ENCODE measurements around the gene ITM2B.
A peak's percentile ranks its signal among the peaks of the same experiment; 100 is the strongest.

ITM2B gene

DNA sequence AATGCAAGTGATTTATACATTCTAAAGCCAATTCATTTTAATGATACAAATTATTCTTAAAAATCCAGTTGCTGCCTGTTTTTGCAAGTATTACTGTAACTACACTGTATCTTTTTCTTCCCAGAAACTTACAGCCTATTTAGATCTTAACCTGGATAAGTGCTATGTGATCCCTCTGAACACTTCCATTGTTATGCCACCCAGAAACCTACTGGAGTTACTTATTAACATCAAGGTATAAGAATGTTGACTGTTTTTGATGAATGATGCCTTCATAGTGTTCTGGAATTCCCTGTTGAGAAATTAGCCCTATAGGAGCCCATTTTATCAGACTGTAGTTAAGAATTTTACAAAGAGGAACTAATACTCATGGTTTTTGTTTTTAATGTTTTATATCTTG lies 25.0 kb downstream of the ITM2B start:
- peaks cover 4 to 15% of the 10 kb centered on the region in 2 donors for H3K4me1 Mint-ChIP-seq
- no peaks in the 10 kb centered on the region for H3K27me3 Mint-ChIP-seq
- ATAC-seq (replicated peaks) (no peak), DNase-seq (no peak)
- peaks cover 30 to 54% of the 10 kb centered on the region in 2 donors for H3K36me3 Mint-ChIP-seq
- no peaks in the 10 kb centered on the region for H3K9me3 Mint-ChIP-seq
- no peak overlapping the region for H3K27ac Mint-ChIP-seq
- H3K4me3 Mint-ChIP-seq: no peak overlapping the region

DNA sequence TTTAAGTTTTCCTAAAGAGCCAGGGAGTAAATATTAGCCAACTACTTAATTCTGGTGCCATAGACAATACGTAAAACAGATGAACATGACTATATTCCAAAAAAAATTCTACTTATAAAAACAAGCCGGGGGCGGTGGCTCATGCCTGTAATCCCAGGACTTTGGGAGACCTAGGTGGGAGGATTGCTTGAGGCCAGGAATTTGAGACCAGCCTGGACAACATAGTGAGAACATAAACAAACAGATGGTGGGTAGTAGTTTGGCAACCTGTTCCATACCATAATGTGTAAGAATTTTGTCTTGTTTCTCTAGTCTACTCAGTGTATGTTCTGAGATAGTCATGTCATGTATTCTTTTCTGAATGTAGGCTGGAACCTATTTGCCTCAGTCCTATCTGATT lies 25.4 kb downstream of the ITM2B start:
- Mint-ChIP-seq H3K4me1 (peaks cover 8 to 20% of the 10 kb centered on the region in 2 donors), H3K27ac (no peak overlapping the region), H3K4me3 (no peak overlapping the region), H3K36me3 (peaks cover 30 to 54% of the 10 kb centered on the region in 2 donors), H3K27me3 (no peaks in the 10 kb centered on the region), H3K9me3 (no peaks in the 10 kb centered on the region)
- ATAC-seq (replicated peaks): no peak
- no peak for DNase-seq

DNA sequence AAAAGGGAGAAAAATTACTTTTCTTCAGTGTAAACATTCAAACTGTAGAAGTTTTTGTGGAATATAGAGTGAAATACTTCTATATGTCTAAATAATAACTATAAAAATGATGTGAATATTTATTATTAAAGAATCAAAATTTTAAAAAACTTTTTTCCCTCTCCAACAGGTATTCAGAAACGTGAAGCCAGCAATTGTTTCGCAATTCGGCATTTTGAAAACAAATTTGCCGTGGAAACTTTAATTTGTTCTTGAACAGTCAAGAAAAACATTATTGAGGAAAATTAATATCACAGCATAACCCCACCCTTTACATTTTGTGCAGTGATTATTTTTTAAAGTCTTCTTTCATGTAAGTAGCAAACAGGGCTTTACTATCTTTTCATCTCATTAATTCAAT lies 28.0 kb downstream of the ITM2B start:
- peaks cover 24 to 43% of the 10 kb centered on the region in 2 donors for H3K4me1 Mint-ChIP-seq
- H3K9me3 Mint-ChIP-seq: no peaks in the 10 kb centered on the region
- H3K4me3 Mint-ChIP-seq: no peak overlapping the region
- no peak overlapping the region for H3K27ac Mint-ChIP-seq
- no peaks in the 10 kb centered on the region for H3K27me3 Mint-ChIP-seq
- ATAC-seq (replicated peaks) (no peak), DNase-seq (no peak)
- H3K36me3 Mint-ChIP-seq: peaks cover 19 to 41% of the 10 kb centered on the region in 2 donors

DNA sequence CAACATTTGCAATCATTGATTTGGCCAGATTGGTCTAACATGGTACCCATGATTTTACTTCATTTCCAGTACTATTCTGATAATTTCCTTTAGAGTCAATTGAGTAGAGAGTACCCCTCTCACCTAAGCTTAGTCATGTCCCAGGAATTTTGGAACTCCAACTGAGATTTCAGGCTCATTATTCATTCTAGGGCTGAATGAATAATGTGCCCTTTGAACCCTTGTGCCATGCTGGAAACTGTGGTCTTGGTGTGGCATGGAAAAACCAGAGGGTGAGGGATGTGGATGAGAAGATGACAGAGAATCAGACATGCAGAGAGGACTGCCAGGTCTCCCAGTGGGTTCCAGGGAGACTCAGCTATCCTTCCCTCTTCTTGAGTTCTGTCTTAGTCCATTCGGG lies 30.2 kb downstream of the ITM2B start:
- Mint-ChIP-seq H3K36me3 (peaks cover 14 to 28% of the 10 kb centered on the region in 2 donors), H3K27ac (no peak overlapping the region), H3K4me3 (no peak overlapping the region), H3K4me1 (peaks cover 30 to 53% of the 10 kb centered on the region in 2 donors), H3K9me3 (no peaks in the 10 kb centered on the region), H3K27me3 (no peaks in the 10 kb centered on the region)
- ATAC-seq (replicated peaks): no peak
- DNase-seq: no peak

DNA sequence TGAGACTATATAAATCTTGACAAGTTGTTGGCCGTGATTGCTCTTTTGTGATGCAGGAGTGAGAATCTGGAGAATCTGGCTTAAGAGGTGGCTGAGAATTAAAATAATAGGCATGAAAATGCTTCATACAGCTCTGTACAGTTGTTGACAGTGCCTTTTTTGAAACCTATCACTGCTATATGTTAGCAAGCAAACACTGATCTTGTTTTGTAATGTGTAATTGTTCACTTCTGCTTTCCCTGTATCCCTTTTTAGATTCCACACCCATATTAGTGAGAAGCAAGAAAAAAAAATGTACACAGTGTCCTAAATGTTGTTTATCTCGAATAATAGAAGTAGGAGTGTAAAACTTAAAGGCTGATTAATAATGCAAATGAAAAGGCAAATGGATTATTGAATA lies 31.1 kb downstream of the ITM2B start:
- Mint-ChIP-seq H3K9me3 (no peaks in the 10 kb centered on the region), H3K27ac (no peak overlapping the region), H3K36me3 (peaks cover 14 to 29% of the 10 kb centered on the region in 2 donors), H3K4me3 (no peak overlapping the region), H3K4me1 (peaks cover 30 to 53% of the 10 kb centered on the region in 2 donors), H3K27me3 (no peaks in the 10 kb centered on the region)
- ATAC-seq (replicated peaks) (no peak), DNase-seq (no peak)

DNA sequence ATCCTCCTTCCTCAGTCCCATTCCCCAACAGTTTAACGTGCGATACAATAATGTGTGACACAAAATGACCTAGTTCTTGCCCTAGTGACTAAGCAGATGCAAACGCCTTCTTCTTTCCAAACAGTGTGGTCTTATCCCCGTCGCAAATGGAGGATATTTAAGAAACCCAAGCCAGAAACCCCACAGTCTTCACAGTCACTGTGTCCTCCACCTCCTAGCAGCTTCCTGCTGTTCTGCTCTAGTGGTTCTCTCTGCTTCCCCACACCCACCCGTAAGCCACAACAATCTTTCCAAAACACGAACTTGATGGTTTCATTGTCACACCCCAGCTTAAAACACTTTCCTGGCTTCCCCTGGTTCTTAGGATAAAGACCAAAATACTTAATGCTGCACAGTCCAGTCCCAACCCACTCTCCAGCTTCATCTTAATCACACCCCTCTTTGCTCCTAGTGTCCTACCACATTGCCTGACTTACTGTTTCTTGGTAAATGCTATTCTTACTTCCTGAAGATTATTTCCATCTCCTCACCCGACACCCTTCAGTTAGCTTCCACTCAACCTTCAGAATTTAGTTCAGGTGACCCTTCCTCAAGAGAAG lies 32.3 kb downstream of the ITM2B start:
- peak overlapping the region; percentile 49 to 79 for H3K4me3 Mint-ChIP-seq
- peak; percentile 92 to 96 for ATAC-seq (replicated peaks)
- H3K9me3 Mint-ChIP-seq: no peaks in the 10 kb centered on the region

DNA sequence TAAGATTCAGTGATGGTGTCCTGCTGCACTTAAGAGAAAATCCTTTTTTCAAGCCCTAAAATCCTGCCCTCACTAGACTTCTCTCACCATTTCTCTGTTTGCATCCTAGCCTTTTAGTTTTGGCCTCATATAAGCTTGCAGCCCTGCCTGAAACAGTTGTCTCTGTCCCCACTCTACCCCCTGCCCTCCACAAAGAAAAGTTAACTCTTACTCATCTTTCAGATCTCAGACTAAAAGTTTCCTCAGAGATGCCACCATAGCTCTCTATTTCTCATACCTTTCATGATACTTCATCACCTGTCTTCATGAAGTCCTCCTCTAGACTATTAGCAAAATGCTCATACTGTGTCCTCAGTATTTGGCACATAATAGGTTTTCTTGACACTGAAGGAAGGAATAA lies 33.1 kb downstream of the ITM2B start:
- no peaks in the 10 kb centered on the region for H3K9me3 Mint-ChIP-seq
- ATAC-seq (replicated peaks) (no peak), DNase-seq (no peak)
- peak overlapping the region in 1 of 2 donors; percentile 22 for H3K4me3 Mint-ChIP-seq
- H3K27me3 Mint-ChIP-seq: no peaks in the 10 kb centered on the region
- peaks cover 29 to 45% of the 10 kb centered on the region in 2 donors for H3K4me1 Mint-ChIP-seq
- peak overlapping the region; percentile 22 for H3K27ac Mint-ChIP-seq
- H3K36me3 Mint-ChIP-seq: peaks cover 13 to 15% of the 10 kb centered on the region in 2 donors

More for the DNA sequence above, 32.3 kb downstream of the ITM2B start:
- H3K36me3 Mint-ChIP-seq: peaks cover 16 to 22% of the 10 kb centered on the region in 2 donors
- peak overlapping the region; percentile 86 for H3K27ac Mint-ChIP-seq
- peak; percentile 52 for DNase-seq
- no peaks in the 10 kb centered on the region for H3K27me3 Mint-ChIP-seq
- H3K4me1 Mint-ChIP-seq: peaks cover 29 to 45% of the 10 kb centered on the region in 2 donors

DNA sequence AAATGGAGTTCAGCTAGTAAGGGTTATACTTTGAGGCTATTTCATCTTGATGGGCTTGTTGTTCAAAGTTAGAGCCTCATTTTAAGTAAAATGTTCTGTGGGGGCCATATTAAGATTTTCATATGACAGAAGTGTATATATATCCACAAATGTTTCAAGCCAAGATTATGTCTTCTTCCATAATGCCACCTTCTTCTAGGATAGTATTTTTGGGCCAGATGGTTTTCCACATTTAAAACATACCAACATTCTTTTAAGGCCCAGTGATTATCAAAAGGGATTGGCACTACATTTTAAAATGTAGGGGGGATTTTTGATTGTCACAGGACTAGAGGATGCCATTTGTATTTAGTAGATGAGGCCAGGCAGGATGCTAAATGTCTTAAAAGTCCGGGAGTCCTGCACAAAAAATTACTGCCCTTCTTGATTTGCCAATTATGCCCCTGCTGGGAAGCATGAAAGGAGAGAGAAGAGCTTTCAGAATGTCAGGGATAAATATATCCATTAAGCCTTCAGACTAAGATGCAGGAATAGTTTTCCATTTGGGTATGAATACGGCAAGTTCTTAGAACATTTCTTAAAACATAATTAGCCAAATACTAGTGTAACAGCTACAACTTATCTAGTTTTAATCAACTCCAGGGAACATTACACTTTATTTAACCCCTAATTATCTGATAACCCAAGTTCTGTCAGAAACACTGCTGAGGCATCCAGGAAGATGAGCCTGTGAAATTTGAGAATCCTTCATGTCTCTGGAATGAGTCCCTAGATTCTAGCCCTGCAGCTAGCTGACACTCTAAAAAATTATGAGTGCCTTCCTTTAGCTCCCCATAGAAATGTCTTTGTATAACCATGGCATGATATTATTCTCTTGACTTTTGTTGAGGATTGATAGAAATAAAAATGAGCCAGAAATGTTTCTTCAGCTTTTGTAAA lies 34.0 kb downstream of the ITM2B start:
- DNase-seq: no peak
- Mint-ChIP-seq H3K27ac (no peak overlapping the region), H3K27me3 (no peaks in the 10 kb centered on the region)

DNA sequence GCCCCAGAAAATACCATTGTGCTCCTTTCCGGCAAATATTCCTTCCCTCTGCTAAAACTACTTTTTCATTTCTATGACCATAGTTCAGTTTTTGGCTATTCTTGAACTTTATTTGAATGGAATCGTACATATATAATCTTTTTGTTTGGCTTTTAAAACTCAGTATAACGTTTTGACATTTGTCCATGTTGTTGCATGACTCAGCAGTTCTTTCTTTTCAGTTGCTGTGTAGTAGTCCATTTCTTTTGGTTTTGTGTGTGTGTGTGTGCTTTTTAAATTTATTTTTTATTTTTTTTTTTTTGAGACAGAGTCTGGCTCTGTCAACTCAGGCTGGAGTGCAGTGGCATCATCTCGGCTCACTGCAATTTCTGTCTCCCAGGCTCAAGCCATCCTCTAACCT lies 35.0 kb downstream of the ITM2B start:
- ATAC-seq (replicated peaks): no peak
- H3K27ac Mint-ChIP-seq: no peak overlapping the region

More for the DNA sequence above, 34.0 kb downstream of the ITM2B start:
- Mint-ChIP-seq H3K4me3 (no peak overlapping the region), H3K36me3 (peaks cover 13% of the 10 kb centered on the region in 2 donors), H3K9me3 (no peaks in the 10 kb centered on the region), H3K4me1 (peaks cover 29 to 45% of the 10 kb centered on the region in 2 donors)
- no peak for ATAC-seq (replicated peaks)

DNA sequence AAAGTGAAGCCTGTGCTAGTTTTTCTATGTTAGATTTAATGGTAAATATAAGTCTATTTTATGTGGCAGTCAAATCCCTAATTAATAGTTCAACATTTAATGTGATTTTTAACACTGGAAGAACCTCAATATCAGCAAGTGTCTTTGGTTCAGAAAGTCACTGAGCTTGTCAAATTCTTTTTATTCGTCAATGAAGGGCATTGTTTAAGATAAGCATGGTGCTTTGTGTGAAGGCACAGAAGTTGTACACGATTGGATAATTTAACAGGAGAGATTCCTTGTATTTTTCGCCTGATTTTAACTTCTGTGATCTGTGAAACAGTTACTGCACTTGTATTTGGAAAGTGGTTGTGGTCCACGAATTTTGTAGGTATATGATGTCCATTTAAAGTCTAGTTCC lies 40.3 kb downstream of the ITM2B start:
- Mint-ChIP-seq H3K4me3 (no peak overlapping the region), H3K36me3 (peaks cover 7 to 8% of the 10 kb centered on the region in 2 donors), H3K27me3 (no peaks in the 10 kb centered on the region), H3K4me1 (peaks cover 0 to 7% of the 10 kb centered on the region in 2 donors), H3K9me3 (no peaks in the 10 kb centered on the region), H3K27ac (no peak overlapping the region)
- ATAC-seq (replicated peaks): no peak
- no peak for DNase-seq

More for the DNA sequence above, 35.0 kb downstream of the ITM2B start:
- no peak for DNase-seq
- peaks cover 26 to 37% of the 10 kb centered on the region in 2 donors for H3K4me1 Mint-ChIP-seq
- H3K27me3 Mint-ChIP-seq: no peaks in the 10 kb centered on the region
- H3K36me3 Mint-ChIP-seq: peaks cover 7 to 8% of the 10 kb centered on the region in 2 donors
- no peak overlapping the region for H3K4me3 Mint-ChIP-seq
- no peaks in the 10 kb centered on the region for H3K9me3 Mint-ChIP-seq

DNA sequence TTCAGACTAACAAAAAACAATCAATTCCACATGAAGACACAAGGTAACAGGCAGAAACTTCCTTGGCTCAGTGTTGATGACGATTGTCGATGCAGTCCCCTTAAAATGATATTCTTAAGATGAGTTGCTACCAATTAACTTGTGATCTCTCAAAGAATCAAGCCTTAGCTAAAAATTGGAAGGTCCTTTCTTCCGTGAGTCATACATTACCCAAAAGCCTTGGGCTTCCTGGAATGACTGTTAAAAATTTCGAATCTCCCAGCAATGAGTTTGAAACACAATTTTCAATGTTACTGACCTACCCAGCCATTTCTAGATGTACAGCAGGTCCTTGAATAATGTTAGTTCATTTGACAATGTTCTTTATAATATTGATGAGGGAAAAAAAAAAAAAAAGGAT lies 42.5 kb downstream of the ITM2B start:
- Mint-ChIP-seq H3K27ac (no peak overlapping the region), H3K4me1 (peaks cover 0 to 7% of the 10 kb centered on the region in 2 donors), H3K9me3 (no peaks in the 10 kb centered on the region), H3K27me3 (no peaks in the 10 kb centered on the region), H3K36me3 (no peaks in the 10 kb centered on the region), H3K4me3 (no peak overlapping the region)
- ATAC-seq (replicated peaks) (peak in 1 of 2 donors; percentile 41), DNase-seq (no peak)

DNA sequence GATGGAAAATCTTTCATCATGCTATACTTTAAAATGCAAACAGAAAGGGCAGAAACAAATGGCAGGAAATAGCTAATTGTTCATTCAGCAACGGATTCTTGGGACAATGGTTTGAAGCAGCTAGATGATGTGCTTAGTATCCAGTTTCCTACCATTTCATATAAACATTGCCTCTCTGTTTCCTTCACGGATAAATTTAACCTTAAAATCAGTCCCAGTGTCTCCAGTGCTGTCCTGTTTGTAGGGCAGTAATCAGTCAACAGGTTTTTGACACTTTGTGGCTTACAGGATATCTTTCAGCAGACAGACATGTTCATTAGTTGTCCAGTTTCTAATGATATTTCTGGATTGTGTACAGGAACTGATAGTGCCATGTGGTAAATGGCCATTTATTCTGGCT lies 45.8 kb downstream of the ITM2B start:
- no peak overlapping the region for H3K27ac Mint-ChIP-seq
- ATAC-seq (replicated peaks): no peak
- H3K27me3 Mint-ChIP-seq: no peaks in the 10 kb centered on the region
- H3K4me1 Mint-ChIP-seq: peaks cover 0 to 9% of the 10 kb centered on the region in 2 donors
- no peak for DNase-seq
- peaks cover 0 to 2% of the 10 kb centered on the region in 2 donors for H3K9me3 Mint-ChIP-seq
- H3K36me3 Mint-ChIP-seq: no peaks in the 10 kb centered on the region
- H3K4me3 Mint-ChIP-seq: no peak overlapping the region

DNA sequence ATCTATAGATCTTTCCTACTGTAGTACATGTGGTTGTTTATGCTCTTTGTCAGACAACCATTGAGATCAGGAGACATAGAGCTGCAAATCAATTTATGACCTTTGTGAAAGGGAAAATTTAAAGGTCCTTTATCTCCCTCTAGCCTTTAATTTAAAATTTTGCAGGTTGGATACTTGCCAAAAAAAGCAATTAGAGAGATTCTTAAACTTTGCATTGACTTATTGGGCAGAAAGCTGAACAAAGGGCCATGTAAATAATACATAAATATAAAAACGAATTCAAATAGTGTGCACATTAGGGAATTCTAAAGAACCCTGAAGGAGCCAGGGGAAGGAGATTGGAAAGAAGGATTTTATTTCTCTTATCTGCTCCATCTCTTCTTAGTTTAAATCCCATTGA lies 48.5 kb downstream of the ITM2B start:
- H3K4me1 Mint-ChIP-seq: peaks cover 16 to 18% of the 10 kb centered on the region in 2 donors

DNA sequence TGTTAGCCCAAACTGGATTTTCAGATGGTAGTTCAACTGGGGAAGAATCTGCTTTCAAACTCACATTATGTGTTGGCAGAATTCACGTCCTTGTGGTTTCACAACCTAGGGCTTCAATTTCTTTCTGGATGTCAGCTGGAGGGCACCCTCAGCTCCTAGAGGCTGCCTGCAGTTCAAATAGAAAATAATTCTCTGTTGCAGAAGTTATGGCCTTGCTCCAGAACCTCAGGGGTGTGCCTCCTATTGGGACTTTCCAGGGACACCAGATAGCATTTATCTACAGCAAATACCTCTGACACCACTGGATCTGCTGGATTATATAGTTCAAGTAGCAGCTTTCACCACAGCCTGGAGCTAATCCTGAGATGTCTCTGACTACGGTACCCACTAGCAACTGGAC lies 58.7 kb downstream of the ITM2B start:
- H3K4me3 Mint-ChIP-seq: no peak overlapping the region
- peaks cover 17 to 30% of the 10 kb centered on the region in 2 donors for H3K4me1 Mint-ChIP-seq
- peaks cover 0 to 3% of the 10 kb centered on the region in 2 donors for H3K36me3 Mint-ChIP-seq
- no peaks in the 10 kb centered on the region for H3K9me3 Mint-ChIP-seq
- H3K27ac Mint-ChIP-seq: no peak overlapping the region
- H3K27me3 Mint-ChIP-seq: peaks cover 0 to 4% of the 10 kb centered on the region in 2 donors
- DNase-seq: no peak
- ATAC-seq (replicated peaks): no peak

More for the DNA sequence above, 48.5 kb downstream of the ITM2B start:
- Mint-ChIP-seq H3K4me3 (no peak overlapping the region), H3K27ac (no peak overlapping the region), H3K27me3 (no peaks in the 10 kb centered on the region), H3K36me3 (no peaks in the 10 kb centered on the region), H3K9me3 (peaks cover 0 to 5% of the 10 kb centered on the region in 2 donors)
- DNase-seq (no peak), ATAC-seq (replicated peaks) (no peak)
